HL-60 (cell line): Measurements from ENCODE around the gene GPAT3.

Experiments used
- GABPA ChIP-seq: IDR thresholded peaks from 2 replicates; pipeline ENCODE4 v1.6.1; 2012; ENCODE audit warnings: low read depth
- POLR2AphosphoS5 ChIP-seq: IDR thresholded peaks from 2 replicates; pipeline ENCODE4 v1.6.1; 2012; ENCODE audit warnings: low read depth
- REST ChIP-seq: IDR thresholded peaks from 2 replicates; pipeline ENCODE4 v1.6.1; 2012; ENCODE audit warnings: low read depth; ENCODE audit not compliant: insufficient replicate concordance
- TF ChIP-seq, protein P1 (sequence below): IDR thresholded peaks from one replicate; pipeline ENCODE4 v1.5.1; 2011; ENCODE audit warnings: low read length, control low read depth, inconsistent platforms; ENCODE audit not compliant: insufficient read depth

DNA sequence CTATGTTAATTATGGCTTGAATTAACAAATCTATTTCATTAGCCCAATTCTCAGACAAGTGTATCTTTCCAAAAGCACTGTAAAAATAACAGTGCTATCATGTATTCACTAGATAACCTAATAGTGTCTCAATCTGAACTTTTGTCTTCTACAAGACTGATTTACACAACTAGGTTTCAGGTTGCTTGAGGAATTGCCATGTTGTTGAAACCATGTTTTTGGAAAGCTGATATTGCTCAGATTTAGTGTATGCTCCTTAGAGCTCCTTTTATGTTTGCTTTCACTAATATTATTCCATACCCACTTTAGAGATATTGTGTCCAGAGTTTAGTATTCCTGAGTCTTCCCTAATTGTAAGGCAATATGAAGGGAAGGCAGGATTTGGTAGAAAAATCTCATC is 70.6 kb downstream of the GPAT3 start:
- TF ChIP-seq, protein P1, sequence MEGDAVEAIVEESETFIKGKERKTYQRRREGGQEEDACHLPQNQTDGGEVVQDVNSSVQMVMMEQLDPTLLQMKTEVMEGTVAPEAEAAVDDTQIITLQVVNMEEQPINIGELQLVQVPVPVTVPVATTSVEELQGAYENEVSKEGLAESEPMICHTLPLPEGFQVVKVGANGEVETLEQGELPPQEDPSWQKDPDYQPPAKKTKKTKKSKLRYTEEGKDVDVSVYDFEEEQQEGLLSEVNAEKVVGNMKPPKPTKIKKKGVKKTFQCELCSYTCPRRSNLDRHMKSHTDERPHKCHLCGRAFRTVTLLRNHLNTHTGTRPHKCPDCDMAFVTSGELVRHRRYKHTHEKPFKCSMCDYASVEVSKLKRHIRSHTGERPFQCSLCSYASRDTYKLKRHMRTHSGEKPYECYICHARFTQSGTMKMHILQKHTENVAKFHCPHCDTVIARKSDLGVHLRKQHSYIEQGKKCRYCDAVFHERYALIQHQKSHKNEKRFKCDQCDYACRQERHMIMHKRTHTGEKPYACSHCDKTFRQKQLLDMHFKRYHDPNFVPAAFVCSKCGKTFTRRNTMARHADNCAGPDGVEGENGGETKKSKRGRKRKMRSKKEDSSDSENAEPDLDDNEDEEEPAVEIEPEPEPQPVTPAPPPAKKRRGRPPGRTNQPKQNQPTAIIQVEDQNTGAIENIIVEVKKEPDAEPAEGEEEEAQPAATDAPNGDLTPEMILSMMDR = no peak
- TF ChIP-seq REST (no peak), POLR2AphosphoS5 (no peak), GABPA (no peak)
